HFFc6 (cell line): ENCODE measurements around the gene ESAM. TPM values are rescaled to one million over a fixed set of nuclear protein-coding genes. Genes with fewer than 3 reads are reported as not detected.

Source experiments
- DNase-seq: peaks from one replicate; pipeline ENCODE4 v3.0.0-alpha.2; 2018
- H3K27ac Mint-ChIP-seq: 2 replicates; pipeline ENCODE4 v1.8.0; 2020; ENCODE audit warnings: mild to moderate bottlenecking, mixed read lengths
- H3K27me3 Mint-ChIP-seq: 2 replicates; pipeline ENCODE4 v1.8.0; 2021; ENCODE audit warnings: mild to moderate bottlenecking, moderate library complexity, mixed read lengths; ENCODE audit not compliant: insufficient read depth
- H3K36me3 Mint-ChIP-seq: 2 replicates; pipeline ENCODE4 v1.8.0; 2021; ENCODE audit warnings: low read depth, mixed read lengths
- H3K4me1 Mint-ChIP-seq: 2 replicates; pipeline ENCODE4 v1.8.0; 2020; ENCODE audit warnings: low read depth, mixed read lengths
- H3K4me3 Mint-ChIP-seq: 2 replicates; pipeline ENCODE4 v1.8.0; 2020; ENCODE audit warnings: mild to moderate bottlenecking, moderate library complexity, mixed read lengths
- H3K9me3 Mint-ChIP-seq: 2 replicates; pipeline ENCODE4 v1.8.0; 2020; ENCODE audit warnings: mild to moderate bottlenecking, mixed read lengths
- total RNA-seq, 6 experiments: library from RNA; stranded (reverse); fragmentation: NEBNext Ultra II Directional; extraction: Animal tissue kit (Norgen Biotek cat#: 25700); gene quantifications; 2 replicates in 1 of 6; 3 replicates in 5 of 6; pipeline ENCODE4 v1.2.3, GENCODE V29; 2021
- TF ChIP-seq, protein P1 (sequence below): fragments of 200-600 bp; sonication (generic); IDR thresholded peaks from 2 replicates; pipeline ENCODE4 v1.5.0; 2021; ENCODE audit warnings: antibody characterized with exemption, mild to moderate bottlenecking

The ESAM gene
- total RNA-seq, 6 experiments from 2014 or later = 0.11 to 0.14 (median 0.12) TPM; not detected in 3

- TF ChIP-seq, protein P1, sequence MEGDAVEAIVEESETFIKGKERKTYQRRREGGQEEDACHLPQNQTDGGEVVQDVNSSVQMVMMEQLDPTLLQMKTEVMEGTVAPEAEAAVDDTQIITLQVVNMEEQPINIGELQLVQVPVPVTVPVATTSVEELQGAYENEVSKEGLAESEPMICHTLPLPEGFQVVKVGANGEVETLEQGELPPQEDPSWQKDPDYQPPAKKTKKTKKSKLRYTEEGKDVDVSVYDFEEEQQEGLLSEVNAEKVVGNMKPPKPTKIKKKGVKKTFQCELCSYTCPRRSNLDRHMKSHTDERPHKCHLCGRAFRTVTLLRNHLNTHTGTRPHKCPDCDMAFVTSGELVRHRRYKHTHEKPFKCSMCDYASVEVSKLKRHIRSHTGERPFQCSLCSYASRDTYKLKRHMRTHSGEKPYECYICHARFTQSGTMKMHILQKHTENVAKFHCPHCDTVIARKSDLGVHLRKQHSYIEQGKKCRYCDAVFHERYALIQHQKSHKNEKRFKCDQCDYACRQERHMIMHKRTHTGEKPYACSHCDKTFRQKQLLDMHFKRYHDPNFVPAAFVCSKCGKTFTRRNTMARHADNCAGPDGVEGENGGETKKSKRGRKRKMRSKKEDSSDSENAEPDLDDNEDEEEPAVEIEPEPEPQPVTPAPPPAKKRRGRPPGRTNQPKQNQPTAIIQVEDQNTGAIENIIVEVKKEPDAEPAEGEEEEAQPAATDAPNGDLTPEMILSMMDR = peak; percentile 46
- Mint-ChIP-seq H3K9me3 (no peaks in the 10 kb centered on the region), H3K27me3 (peaks cover 22% of the 10 kb centered on the region), H3K36me3 (no peaks in the 10 kb centered on the region), H3K4me3 (peak overlapping the region; percentile 92), H3K4me1 (peaks cover 34% of the 10 kb centered on the region), H3K27ac (peak overlapping the region; percentile 58; the same call in 1 of the 2 replicates)
- no peak for DNase-seq
Measured at GRCh38 chr11:124745835-124746620, 16.1 kb downstream of the ESAM start.

- Mint-ChIP-seq H3K27ac (no peak overlapping the region), H3K36me3 (no peaks in the 10 kb centered on the region), H3K27me3 (peaks cover 22% of the 10 kb centered on the region), H3K4me1 (peaks cover 40% of the 10 kb centered on the region), H3K4me3 (peak overlapping the region; percentile 60), H3K9me3 (no peaks in the 10 kb centered on the region)
- DNase-seq = no peak
- TF ChIP-seq, protein P1 = no peak
Measured at GRCh38 chr11:124745270-124745834, 16.7 kb downstream of the ESAM start.

DNA sequence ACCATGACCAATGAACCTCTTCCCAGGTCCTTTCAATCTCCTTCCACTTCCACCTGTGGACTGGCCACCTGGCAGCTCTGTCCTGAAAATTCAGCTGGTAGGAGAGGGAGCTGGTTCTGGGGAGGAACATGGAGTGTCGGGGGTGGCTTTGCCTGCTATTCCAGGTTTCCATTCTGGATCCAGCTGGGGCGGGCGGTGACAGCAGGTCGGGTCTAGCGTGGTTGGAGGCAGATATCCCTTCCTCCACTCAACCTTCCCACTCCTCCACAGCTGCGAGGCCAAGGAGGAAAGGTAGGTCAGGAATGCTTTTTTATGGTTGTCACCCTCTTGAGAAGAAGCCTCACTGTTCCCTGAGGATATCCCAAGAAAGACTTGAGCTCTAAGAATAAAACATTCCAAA is 19.0 kb downstream of the ESAM start:
- DNase-seq = no peak
- H3K36me3 Mint-ChIP-seq = no peaks in the 10 kb centered on the region
- no peak overlapping the region for H3K4me3 Mint-ChIP-seq
- H3K27ac Mint-ChIP-seq = no peak overlapping the region
- H3K4me1 Mint-ChIP-seq = peaks cover 38% of the 10 kb centered on the region
- H3K27me3 Mint-ChIP-seq = peaks cover 29% of the 10 kb centered on the region
- H3K9me3 Mint-ChIP-seq = no peaks in the 10 kb centered on the region
- TF ChIP-seq, protein P1 = no peak

DNA sequence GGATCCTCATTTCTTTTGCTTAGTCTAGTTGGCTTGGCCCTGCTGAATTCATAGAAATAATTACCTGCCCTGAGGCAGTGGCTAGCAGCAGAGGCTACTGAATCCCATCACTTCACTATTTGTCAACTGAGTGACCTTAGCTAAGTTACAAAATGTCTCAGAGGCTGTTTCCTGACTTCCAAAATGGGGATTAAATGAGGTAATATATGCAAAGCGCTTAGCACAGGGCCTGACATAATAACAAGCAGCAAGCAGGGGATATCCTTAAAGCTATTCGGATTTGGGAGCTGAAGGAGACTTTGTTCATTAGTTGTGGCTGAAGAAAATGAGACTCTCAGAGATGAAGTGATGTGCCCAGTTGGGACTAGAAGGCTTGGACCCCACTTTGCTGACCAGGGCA is 19.5 kb downstream of the ESAM start:
- Mint-ChIP-seq H3K9me3 (no peaks in the 10 kb centered on the region), H3K27ac (no peak overlapping the region), H3K4me3 (no peak overlapping the region), H3K36me3 (no peaks in the 10 kb centered on the region), H3K4me1 (peaks cover 34% of the 10 kb centered on the region), H3K27me3 (peaks cover 29% of the 10 kb centered on the region)
- no peak for DNase-seq
- TF ChIP-seq, protein P1 = no peak

DNA sequence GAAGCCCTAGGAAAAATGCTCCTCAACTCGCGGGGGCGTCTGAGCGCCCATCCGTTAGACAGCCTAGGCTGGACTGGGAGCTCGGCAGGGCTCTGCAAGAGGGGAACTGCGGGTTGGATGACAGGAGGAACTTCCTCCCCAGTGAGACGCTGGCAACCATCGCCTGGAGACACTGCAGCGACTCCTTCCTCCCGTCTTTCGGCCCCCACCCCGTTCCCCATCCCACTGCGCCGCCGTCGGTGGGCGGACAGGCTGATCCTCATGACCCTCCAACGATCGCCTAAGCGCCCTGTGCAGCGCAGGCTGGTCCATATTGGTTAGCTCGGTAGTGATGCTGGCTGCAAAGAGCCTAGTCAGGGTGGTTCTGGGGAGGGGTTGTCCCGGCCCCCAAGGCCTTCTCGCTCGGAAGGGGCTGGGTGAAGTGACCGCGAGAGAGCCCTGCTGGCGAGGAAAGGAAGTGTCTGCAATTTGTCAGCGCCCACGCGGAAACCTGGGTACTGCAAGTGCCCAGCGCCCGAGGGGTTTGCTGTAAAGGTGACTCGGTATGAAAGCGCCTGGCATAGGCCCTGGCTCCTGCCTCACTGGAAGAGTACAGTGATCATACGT is 21.7 kb downstream of the ESAM start:
- peaks cover 37% of the 10 kb centered on the region for H3K27me3 Mint-ChIP-seq
- peak overlapping the region; percentile 85 for H3K4me3 Mint-ChIP-seq
- H3K9me3 Mint-ChIP-seq = no peaks in the 10 kb centered on the region
- TF ChIP-seq, protein P1 = peak; percentile 69
- H3K36me3 Mint-ChIP-seq = no peaks in the 10 kb centered on the region
- no peak overlapping the region for H3K27ac Mint-ChIP-seq
- DNase-seq = no peak
- peaks cover 19% of the 10 kb centered on the region for H3K4me1 Mint-ChIP-seq
